Inflammatory macrophage (primary cell): ENCODE data around the gene TAF9B.
"Not testable (repeated sequence)": the region's sequence is repeated elsewhere in the genome, so short reads cannot be mapped to it uniquely, and the experiment has no call there.

Experiments
- DNase-seq, 2 donors: peaks; one replicate each; pipeline ENCODE4 v3.0.0-alpha.2; 2020 to 2022
- total RNA-seq, 18 experiments: gene quantifications; one replicate each; lab custom pipeline; 2026; ENCODE audit warnings: mixed read lengths in 6 of 18, inconsistent platforms in 2 of 18; lab: John Stamatoyannopoulos, UW

Gene TAF9B
- total RNA-seq = 1.5 to 10.7 (median 7.6) reads per million in 18 experiments

- peak; percentile 79 to 84 for DNase-seq
Measured at GRCh38 chrX:78139160-78140123, at the start of gene TAF9B. Gene TAF9B (minus strand): TSS chrX:78139650. CDS start chrX:78139611, 39 bp downstream.

- no peak for DNase-seq
Measured at GRCh38 chrX:78182881-78183280, 43.4 kb upstream of the TAF9B start.

GRCh38 chrX:78181307-78181706 is 41.9 kb upstream of the TAF9B start:
- DNase-seq = no peak

- DNase-seq = peak in 1 of 2 donors; percentile 2
Measured at GRCh38 chrX:78168065-78168464, 28.6 kb upstream of the TAF9B start.

GRCh38 chrX:78165425-78165824 is 26.0 kb upstream of the TAF9B start:
- DNase-seq = no peak

- not testable (repeated sequence) for DNase-seq
Measured at GRCh38 chrX:78163175-78163574, 23.7 kb upstream of the TAF9B start.

GRCh38 chrX:78160711-78161110 is 21.3 kb upstream of the TAF9B start:
- not testable (repeated sequence) for DNase-seq

GRCh38 chrX:78157846-78158245 is 18.4 kb upstream of the TAF9B start:
- not testable (repeated sequence) for DNase-seq

- DNase-seq = not testable (repeated sequence)
Measured at GRCh38 chrX:78157373-78157772, 17.9 kb upstream of the TAF9B start.

GRCh38 chrX:78147002-78147540 is 7.6 kb upstream of the TAF9B start:
- DNase-seq = not testable (repeated sequence)

- DNase-seq = no peak
Measured at GRCh38 chrX:78140206-78140605, 756 bp upstream of the TAF9B start.

- no peak for DNase-seq
Measured at GRCh38 chrX:78133238-78133960, 6.1 kb downstream of the TAF9B start.

- no peak for DNase-seq
Measured at GRCh38 chrX:78131117-78131516, 8.3 kb downstream of the TAF9B start.

- no peak for DNase-seq
Measured at GRCh38 chrX:78130396-78130795, 9.1 kb downstream of the TAF9B start.

GRCh38 chrX:78129714-78130113 is 9.7 kb downstream of the TAF9B start:
- DNase-seq = no peak

GRCh38 chrX:78125781-78126180 is 13.7 kb downstream of the TAF9B start:
- not testable (repeated sequence) for DNase-seq

GRCh38 chrX:78125148-78125547 is 14.3 kb downstream of the TAF9B start:
- DNase-seq = no peak

- no peak for DNase-seq
Measured at GRCh38 chrX:78124307-78124706, 15.1 kb downstream of the TAF9B start.

- no peak for DNase-seq
Measured at GRCh38 chrX:78123190-78123589, 16.3 kb downstream of the TAF9B start.

- no peak for DNase-seq
Measured at GRCh38 chrX:78119521-78120227, 19.8 kb downstream of the TAF9B start.

GRCh38 chrX:78118628-78119027 is 20.8 kb downstream of the TAF9B start:
- no peak for DNase-seq

- DNase-seq = peak; percentile 2 to 8
Measured at GRCh38 chrX:78116766-78117165, 22.7 kb downstream of the TAF9B start.
